Activated CD8-positive, alpha-beta memory T cell treated with anti-CD3 and anti-CD28 coated beads, Interleukin-2, amount 50 U/mL, for 48 hours (primary cell): ENCODE data around the gene LHFPL3.
A peak's percentile ranks its signal among the peaks of the same experiment; 100 is the strongest.

Source experiments
- DNase-seq: peaks from one replicate; pipeline ENCODE4 v3.0.0-alpha.2; 2020

LHFPL3 gene

DNA sequence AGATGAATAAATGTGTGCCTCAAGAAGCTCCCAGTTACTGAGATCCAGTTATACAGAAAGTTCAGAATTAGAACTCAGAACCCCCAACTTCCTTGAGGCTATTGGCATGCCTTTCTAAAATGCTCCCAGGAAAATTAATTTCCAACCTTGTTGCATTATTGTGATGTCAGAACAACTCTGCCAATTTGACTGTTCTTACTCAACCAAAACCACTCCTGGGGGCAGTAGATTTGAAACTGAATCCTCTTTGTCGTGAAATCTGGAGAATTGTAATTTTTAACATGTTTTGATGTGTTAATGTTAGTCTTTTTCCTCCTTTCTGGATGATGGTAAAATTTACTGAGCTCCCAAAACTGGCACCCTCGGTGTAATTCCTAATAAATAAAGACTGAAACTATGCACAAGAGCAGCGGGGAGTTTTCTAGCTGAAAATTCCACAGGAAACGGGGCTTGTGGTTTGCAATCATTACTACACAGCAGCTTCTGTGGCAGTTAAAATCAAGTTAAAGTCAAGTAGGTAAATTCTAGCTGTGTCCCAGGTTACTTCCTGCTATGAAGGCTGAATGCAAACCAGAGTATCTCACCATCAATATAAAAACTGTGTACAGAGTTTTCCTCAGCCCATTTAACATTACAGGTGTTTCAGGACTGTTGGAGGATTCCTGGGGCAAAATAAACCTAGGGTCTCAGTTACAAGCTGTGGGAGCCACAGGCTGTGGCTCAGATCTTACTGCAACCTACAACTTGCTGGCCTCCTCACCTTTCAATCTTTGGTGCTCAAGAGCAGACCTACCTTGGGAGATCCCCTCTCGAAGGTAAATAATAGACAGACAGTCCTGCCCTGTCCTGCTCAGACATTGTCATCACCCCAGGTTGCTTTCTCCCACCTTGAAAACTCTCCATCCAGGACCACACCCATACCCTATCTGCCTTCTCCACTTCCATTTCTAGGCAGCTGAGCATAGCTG is 529.3 kb downstream of the LHFPL3 start:
- no peak for DNase-seq

DNA sequence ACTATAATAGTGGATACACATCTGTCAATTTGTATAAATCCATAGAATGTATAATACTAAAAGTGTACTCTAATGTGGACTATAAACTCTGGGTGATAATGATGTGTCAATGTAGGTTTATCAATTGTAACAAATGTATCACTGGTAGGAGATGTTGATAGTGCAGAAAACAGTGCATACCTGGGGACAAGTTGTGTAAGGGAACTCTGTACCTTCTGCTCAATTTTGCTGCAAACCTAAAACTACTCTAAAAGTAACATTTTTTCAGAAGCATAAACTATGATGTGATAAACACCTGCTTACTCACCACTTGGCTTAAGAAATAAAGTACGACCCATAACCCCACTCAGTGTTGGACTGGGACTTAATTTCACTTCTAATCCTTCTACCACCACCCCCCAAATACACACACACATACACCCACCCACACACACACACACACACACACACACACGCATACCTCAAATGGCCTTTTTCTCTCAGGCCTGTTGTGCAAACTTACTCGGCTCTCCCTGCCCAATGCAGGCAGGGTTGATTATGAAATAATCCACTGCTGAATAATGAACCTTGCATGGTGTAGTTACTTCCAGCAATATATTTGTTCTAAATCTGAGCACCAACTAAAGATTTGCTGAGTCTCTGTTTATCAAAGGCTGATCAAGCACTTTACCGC is 531.5 kb downstream of the LHFPL3 start:
- no peak for DNase-seq

DNA sequence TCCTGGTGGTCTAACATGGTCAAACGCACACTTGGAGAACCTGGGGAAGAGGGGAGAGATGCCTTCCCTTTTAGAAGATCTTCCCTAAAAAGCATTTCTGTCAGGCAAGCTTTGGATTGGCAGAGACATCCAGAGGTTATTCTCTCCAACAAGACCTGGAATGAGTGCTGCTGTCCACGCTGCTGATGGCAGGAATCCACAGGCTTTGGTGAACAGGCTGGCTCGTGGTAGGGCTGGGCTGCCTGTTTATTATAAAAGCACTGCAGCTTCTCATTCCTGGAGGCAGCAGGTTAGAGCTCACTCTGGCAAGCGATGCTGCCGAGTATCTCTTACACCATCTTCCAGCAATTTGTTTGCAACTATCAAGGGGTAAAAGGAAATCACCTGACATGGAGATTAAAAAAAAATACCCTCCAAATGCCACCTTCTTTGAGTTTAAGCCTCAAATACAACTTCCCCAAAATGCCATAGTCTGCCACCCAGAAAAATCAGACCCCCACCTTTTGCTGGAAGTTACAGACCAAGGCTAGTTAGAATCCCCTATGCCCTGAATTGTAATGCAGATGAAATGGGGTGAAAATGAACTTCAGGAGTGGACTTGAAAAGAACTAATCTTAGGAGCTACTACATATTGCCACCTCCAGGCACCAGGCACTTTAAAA is 533.5 kb downstream of the LHFPL3 start:
- no peak for DNase-seq

DNA sequence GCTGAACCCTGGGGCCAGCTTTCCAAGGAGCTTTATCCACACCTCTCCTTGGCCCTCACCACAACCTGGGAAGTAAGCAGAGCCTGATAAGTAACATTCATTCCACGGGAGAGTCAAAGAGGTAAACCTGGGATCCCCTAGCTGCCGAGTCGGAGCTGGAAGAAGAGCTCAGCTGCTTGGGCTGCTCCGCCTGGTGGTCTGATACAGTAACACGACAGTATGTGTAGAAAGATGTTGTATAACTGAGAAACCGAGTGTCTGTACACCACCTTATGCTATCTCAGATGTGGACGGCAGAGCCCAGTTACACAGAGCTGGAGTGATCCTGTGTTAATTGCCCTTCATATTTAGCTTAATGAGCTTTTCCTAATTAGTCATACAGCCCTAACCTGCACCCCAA is 534.3 kb downstream of the LHFPL3 start:
- no peak for DNase-seq

DNA sequence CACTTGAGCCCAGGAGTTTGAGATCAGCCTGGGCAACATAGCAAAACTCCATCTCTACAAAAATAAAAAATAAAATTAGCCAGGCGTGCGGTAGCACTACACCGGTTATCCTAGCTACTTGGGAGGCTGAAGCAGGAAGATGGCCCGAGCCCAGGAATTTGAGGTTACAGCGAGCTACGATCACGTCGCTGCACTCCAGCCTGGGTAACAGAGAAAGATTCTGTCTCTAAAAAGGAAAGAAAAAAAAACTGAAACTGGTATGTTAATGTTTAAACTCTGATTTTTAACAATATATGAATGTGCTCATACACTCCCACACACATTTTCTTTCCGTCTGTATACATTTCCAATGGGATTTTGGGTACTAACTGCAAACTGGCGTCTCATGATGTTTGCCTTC is 545.0 kb downstream of the LHFPL3 start:
- no peak for DNase-seq

DNA sequence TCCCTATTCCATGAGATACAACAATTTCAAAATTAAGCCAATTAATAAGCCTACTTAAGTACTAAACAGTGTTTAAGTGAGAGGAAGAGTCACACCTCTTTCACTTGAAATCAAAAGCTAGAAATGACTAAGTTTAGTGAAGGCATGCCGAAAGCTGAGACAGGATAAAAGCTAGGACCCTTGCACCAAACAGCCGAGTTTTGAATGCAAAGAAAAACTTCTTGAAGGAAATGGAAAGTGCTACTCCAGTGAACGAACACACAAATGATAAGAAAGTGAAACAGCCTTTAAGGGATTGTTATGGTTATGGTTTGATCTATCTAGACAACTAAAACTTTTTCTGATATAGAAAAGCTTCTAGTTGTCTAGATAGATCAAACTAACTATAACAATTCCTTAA is 550.2 kb downstream of the LHFPL3 start:
- no peak for DNase-seq

DNA sequence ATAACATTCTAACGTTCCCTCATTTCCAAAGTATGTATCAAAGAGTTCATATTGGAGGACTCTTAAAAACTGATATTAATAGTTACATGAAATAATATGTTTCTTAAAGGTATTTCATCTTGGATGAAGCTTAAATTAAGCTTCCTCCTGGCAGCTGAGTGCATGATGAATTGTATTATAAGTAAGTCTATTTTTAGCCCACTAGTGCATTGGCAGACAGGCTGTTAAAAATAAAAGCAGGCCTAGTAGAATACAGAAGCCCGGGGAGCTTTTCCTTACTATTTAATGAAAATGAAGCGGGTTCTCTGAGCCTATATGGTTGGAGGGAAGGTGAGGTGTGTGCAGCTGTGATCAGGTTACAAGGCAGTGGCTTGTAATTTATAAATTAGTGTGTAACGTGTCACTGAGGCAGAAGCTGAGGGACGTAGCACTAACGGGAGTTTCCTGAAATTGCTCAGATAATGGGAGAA is 554.9 kb downstream of the LHFPL3 start:
- DNase-seq = no peak

DNA sequence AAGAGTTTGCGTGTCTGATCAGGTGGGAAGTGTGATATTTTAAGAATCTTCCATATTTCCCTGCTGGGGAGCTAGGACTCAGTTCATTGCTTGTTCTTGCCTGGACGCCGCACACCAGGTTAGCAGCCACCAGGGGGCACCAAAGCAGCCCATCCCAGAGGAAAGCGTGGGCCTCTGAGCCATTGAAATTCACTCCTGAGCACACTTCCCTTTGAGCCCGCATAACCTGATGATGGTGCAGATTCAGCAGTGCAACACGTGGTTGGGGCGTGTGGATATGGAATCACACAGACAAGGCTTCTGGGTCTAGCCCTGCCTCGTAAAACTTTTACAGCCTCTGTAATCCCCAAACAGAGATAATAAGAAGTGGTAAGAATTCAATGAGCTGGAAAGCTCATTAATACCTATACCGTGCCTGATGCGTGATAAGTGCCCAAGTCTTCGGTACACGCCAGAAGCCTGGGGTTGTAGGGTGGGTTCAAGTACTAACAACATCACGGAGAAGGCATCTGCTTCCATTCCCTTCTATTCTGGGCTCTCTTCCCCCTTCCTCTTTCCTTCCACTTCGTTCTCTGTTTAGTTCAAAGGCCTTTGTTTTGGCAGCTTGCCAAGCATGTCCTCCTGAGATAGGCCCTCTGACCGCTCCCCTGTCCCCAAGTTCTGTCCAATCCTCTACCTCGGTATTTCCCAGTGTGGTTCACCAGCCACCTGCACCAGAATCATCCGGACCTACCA is 555.5 kb downstream of the LHFPL3 start:
- peak; percentile 93 for DNase-seq

DNA sequence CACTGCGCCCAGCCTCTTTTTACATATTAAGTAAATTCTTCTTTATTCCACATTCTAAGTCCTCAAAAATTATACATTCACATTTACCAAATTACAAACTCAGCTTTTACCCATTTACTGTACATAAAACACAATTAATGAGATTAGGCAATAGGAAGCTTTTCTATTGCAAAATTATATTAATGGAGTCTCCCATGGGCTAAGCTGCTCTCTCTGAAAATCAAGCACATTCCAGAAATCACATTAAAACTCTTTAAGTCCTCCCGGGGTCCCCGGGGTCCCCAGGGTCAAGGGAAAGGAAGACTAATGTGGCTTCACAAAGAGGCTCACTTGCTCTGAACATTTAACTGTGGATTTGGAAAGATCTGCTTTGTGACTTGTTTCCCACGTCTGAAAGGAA is 558.2 kb downstream of the LHFPL3 start:
- DNase-seq = no peak

DNA sequence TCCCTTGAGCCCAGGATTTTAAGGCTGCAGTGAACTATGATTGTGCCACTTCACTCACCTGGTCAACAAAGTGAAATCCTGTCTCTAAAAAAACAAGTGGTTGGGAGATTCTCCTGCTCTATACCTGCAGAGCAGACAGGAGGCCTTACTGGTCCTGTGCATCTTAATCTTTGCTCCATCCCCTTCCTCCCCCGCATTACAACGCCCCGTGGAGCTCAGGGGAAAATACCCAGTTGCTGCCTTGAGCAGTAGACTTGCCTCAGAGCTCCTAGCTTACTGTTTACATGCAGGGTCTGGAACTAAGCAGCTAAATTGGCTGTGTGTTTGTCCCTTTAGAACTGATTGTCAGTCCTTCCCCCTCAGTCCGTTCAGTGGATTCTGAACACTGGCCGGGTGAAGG is 561.8 kb downstream of the LHFPL3 start:
- DNase-seq = no peak

DNA sequence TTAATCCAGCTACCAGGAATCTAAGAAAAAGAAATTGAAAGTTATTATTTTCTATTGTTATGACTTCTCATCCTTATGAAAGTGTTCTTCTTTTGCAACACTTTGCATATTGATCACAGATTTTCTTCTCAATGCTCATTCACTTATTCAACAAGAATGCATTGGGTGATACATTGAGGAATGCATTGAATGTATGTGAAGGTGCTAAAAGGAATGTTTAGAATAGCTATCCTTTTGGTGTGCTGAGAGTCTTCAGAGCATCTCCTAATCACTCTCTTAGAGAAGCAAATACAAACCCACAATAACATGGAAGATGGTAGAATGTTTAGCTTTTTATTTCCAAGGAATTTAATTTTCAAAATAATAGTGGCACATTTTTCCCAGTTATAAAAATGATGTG is 563.5 kb downstream of the LHFPL3 start:
- no peak for DNase-seq

DNA sequence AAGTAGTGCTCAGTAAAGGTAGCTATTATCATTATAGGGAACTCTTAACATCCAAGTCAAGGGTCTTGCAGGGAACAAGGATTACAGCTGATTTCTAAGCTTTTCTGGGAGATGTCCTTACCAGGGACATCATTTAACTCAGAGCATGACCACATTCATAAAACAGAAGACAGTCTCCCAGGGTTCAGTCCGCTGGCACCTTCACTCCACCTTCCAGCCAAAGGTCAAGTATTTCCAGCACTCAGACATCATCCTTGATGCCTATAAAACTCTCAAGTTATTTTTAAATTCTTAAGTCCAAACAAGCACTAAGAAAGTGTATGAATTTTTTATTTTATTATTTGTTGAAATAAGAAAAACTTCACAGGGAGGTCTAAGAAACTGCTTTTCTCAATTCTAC is 565.9 kb downstream of the LHFPL3 start:
- no peak for DNase-seq

DNA sequence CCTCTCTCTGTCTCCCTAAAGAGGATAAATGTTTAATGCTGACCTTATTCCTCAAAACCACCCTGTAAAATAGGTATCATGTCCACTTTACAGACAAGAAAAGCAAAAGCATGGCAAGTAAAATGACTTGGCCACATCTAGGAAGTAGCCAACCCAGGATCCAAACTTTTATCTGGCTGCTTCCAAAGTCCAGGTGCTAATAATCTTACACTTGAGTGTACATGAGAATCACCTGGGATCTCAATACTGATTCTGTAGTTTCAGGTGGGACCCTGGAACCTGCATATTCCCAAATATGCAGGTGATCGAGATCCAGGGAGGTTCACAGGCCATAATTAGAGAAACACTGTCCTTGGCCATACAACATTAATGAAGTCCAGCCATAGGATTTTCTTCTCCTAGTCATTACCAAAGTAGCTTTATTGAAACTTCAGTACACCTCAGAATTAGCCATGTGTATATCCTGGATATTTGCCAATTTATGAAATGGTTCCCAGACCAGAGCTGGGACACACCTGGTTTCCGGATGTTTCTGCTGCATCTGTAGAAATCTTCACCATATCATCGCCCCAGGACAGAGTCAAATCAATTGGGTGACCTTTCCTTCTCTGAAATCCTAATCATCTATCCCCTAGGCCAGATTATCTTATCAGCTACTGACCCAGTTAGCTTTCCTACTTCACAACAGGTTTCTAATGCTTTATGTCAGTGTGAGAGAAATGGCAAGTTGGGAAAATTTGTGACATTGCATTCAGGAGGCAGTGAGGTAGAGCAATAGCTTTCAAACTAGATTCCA is 566.5 kb downstream of the LHFPL3 start:
- DNase-seq = no peak

DNA sequence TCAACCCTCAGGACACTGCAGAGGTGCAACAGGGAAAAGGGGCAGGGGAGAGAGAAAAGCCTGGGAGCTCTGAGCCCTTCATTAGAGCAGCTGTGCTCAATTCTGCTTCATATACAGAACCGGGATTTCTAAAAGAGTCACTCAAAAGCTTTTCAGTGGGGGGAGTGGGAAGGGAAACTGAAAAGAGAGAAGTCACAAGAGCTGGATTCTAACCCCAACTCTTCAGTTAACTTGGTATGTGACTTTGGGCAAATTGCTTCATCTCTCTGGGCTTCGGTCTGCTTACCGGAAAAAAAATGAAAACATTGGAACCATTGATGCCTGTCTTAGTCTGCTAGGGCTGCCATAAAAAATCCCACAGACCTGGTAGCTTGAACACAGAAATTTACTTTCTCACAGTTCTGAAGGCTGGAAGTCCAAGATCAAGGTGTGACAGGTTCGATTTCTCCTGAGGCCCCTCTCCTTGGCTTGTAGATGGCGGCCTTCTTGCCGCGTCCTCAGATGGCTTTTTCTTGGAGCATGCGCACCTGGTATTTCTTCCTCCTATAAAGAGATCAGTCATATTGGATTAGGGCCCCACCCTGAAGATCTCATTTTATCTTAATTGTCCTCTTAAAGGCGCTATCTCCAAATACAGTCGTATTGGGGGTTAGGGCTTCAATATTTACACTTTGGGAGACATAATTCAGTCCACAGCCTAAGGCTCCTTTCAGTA is 567.3 kb downstream of the LHFPL3 start:
- DNase-seq = no peak

DNA sequence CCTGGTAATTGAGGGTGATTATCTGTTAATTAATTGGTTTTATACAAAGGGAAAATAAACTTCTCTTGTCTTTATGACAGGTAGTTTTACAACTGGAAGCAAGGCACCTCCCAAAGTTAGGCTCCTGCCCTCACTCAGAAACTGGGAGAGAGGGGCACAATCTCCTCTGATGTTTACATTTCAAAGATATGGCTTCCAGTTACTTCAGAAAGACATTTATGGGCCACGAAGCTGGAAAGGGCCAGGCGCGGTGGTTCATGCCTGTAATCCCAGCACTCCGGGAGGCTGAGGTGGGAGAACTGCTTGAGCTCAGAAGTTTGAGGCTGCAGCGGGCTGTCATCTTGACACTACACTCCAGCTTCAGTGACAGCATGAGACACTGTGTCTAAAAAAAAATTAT is 570.0 kb downstream of the LHFPL3 start:
- no peak for DNase-seq

DNA sequence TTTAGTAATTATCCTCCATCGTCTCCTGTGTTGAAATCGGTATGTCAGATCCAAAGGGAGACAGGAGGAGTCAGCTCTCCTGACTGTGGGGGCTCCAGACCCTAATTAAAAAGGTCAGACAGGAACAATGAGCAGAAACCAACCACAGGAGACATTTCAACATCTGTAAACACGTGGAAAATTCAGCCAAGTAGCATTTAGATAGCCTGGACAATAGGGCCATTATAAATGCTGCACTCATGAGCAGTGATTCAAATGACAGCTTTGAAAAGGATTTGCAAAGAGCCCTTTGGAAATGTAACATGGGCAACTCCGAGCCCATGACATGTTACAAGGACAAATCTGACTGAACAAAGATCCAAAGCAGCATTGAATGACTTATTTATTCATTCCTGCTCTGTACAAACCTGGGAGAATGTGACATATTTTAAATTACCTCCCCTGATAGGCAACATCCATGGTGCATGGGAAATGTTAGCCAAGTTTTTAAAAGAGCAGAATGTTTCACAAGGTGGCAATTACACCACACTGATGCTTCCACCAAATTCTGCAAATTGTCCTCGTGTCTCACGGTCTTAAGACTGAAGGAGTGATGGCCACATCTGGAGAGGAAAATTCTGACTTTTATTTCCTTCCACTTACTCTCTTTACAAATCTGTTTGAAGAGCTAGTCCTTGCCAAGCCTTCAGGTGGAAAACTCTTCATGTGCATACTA is 572.3 kb downstream of the LHFPL3 start:
- no peak for DNase-seq

DNA sequence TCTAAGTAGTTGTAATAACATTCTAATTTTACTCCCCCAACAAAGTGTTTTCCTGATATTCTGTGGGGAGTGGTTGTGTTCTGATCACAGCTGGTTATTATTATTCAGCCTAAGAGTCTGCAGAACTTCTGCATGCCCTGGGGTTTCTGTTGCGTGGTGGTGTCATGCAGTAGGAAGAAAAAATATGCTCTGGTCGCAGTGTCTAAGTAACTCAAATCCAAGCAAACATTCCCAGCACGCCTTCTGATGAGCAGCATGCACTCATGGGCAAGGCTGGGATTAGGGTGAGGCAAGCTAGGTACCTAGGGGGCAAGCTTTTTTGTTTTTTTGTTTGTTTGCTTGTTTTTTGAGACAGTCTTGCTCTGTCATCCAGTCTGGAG is 572.8 kb downstream of the LHFPL3 start:
- DNase-seq = no peak

DNA sequence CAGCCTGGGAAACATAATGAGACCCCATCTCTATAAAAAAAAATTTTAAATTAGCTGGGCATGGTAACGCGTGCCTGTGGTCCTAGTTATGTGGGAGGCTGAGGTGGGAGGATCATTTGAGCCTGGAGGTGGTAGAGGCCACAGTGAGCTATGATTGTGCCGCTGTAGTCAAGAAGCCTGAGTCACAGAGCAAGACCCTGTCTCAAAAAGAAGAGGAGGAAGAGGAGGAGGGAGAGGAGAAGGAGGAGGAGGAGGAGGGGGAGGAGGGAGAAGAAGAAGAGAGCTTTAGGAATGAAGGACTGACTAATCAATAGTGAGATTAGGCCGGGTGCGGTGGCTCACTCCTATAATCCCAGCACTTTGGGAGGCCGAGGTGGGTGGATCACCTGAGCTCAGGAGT is 573.8 kb downstream of the LHFPL3 start:
- no peak for DNase-seq

DNA sequence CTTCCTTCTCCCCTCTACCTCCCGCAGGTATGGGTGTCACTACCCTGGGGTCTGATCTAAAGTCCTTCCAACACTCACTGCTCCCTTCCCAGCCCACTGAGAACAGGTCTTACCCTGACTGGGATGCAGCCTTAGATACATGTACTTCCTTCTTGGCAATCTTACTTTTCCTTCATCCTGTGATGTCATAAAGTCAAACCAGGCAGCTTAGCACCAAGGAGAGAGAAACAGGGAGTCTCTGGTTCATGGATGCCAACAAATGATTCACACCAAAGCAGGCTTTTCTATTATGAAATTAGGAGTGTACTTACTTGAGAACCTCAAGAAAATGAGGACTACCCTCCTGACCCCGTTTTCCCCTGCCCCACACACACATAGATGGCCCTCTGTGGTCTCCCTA is 574.6 kb downstream of the LHFPL3 start:
- no peak for DNase-seq

DNA sequence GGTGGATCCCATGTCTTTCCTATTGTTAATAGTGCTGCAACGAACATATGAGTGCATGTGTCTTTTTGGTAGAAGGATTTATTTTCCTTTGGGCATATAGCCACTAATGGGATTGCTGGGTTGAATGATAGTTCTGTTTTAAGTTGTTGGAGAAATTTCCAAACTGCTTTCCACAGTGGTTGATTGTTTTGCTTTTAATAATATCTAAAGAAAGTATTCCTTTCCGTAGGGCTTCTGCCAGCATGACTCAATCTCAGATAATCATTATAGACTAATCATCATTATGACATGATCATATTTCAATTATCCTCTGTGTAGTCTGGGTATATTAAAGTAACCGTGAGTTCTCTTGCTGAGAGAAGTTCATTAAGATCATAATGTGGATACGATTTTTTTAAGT is 575.4 kb downstream of the LHFPL3 start:
- no peak for DNase-seq

DNA sequence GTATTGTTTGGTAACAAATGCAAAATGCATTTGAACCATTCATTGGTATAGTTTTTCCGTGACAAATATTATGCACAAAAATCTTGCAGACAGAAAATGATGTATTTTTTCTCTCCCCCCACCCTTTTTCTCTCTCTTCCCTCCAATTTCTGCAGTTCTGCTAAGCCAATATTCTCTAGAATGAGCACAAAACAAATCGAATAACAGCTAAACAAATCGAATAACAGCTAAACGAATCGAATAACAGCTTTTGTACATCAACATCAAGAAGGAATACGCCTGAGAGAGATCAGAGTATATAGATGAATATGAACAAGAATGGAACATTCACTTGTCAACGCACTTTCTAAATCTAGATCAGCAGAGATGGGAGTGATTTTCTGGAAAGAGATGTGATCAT is 577.6 kb downstream of the LHFPL3 start:
- no peak for DNase-seq
